Hematopoietic multipotent progenitor cell treated with erythropoietin and hydrocortisone succinate and interleukin-3 and kit ligand, for 4 days (in vitro differentiated cells): ENCODE data around the gene TSPAN13.

Experiments
- DNase-seq: peaks from one replicate; pipeline ENCODE4 v3.0.0-alpha.2; 2015

Gene TSPAN13

GRCh38 chr7:16778476-16778875 lies 24.9 kb downstream of the TSPAN13 start:
- no peak for DNase-seq

- DNase-seq, result peak; percentile 66
These were observed 25.5 kb downstream of the TSPAN13 start for GRCh38 chr7:16779051-16779450.

GRCh38 chr7:16780596-16780995 lies 27.0 kb downstream of the TSPAN13 start:
- DNase-seq, result no peak

GRCh38 chr7:16785321-16785720 lies 31.8 kb downstream of the TSPAN13 start:
- no peak for DNase-seq

- DNase-seq, result no peak
These were observed 32.3 kb downstream of the TSPAN13 start for GRCh38 chr7:16785846-16786245.

GRCh38 chr7:16786257-16786656 lies 32.7 kb downstream of the TSPAN13 start:
- DNase-seq, result no peak

GRCh38 chr7:16787127-16787526 lies 33.6 kb downstream of the TSPAN13 start:
- no peak for DNase-seq

- no peak for DNase-seq
These were observed 37.5 kb downstream of the TSPAN13 start for GRCh38 chr7:16791071-16791470.

GRCh38 chr7:16791905-16792698 lies 38.5 kb downstream of the TSPAN13 start:
- DNase-seq, result no peak

GRCh38 chr7:16794986-16795385 lies 41.4 kb downstream of the TSPAN13 start:
- no peak for DNase-seq

- peak; percentile 18 for DNase-seq
These were observed 42.1 kb downstream of the TSPAN13 start for GRCh38 chr7:16795624-16796023.

- peak; percentile 81 for DNase-seq
These were observed 47.6 kb downstream of the TSPAN13 start for GRCh38 chr7:16801111-16801542.

- DNase-seq, result no peak
These were observed 48.0 kb downstream of the TSPAN13 start for GRCh38 chr7:16801579-16801978.

GRCh38 chr7:16803125-16803524 lies 49.6 kb downstream of the TSPAN13 start:
- no peak for DNase-seq

GRCh38 chr7:16803881-16804673 lies 50.5 kb downstream of the TSPAN13 start:
- no peak for DNase-seq

- DNase-seq, result no peak
These were observed 51.3 kb downstream of the TSPAN13 start, which contains the start of gene AGR2 for GRCh38 chr7:16804674-16805439. AGR2 (minus strand) TSS chr7:16804999; CDS start chr7:16801796, 3,203 bp downstream.

GRCh38 chr7:16805441-16805840 lies 51.9 kb downstream of the TSPAN13 start:
- DNase-seq, result no peak

GRCh38 chr7:16810112-16810511 lies 56.6 kb downstream of the TSPAN13 start:
- DNase-seq, result no peak

- no peak for DNase-seq
These were observed 57.0 kb downstream of the TSPAN13 start for GRCh38 chr7:16810573-16810972.

GRCh38 chr7:16811551-16811950 lies 58.0 kb downstream of the TSPAN13 start:
- no peak for DNase-seq

GRCh38 chr7:16812542-16813231 lies 59.1 kb downstream of the TSPAN13 start:
- no peak for DNase-seq

GRCh38 chr7:16813232-16813616 lies 59.7 kb downstream of the TSPAN13 start:
- DNase-seq, result peak; percentile 13

GRCh38 chr7:16815001-16815400 lies 61.4 kb downstream of the TSPAN13 start:
- peak; percentile 49 for DNase-seq
